Endothelial cell of hepatic sinusoid (primary cell): Measurements from ENCODE around the gene HSPB3.
"Not testable (repeated sequence)": the region's sequence is repeated elsewhere in the genome, so short reads cannot be mapped to it uniquely, and the experiment has no call there.

Experiments
- in situ Hi-C: cut with HindIII; loops from 2 replicates; pipeline ENCODE4 v1.10.0; 2017; ENCODE audit warnings: low sequenced_read_pairs

HSPB3 gene, protein sequence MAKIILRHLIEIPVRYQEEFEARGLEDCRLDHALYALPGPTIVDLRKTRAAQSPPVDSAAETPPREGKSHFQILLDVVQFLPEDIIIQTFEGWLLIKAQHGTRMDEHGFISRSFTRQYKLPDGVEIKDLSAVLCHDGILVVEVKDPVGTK

DNA sequence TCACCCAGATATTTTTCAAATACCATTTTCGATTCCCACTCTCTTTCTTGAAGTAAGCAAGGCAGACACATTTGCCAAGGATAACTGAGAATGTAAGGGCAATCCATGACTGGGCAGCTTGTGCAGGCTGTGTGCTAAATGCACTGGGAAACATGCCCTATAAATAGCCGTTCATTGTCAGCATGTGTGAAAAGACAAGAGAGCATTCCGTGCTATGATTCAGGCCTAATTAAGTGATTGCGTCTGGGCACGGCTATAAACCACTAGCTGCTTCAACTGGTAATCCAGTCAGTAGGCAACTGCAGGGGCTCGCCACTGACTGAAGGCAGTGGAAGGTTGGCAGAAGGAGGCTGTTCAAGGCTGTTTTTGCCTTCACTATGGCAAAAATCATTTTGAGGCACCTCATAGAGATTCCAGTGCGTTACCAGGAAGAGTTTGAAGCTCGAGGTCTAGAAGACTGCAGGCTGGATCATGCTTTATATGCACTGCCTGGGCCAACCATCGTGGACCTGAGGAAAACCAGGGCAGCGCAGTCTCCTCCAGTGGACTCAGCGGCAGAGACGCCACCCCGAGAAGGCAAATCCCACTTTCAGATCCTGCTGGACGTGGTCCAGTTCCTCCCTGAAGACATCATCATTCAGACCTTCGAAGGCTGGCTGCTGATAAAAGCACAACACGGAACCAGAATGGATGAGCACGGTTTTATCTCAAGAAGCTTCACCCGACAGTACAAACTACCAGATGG, at the start of gene HSPB3:
Gene HSPB3 (plus strand): TSS at position 287 of the 745 bp plus-strand sequence. CDS start 91 bp downstream, at position 378.
- in situ Hi-C loops = loop anchor here (25.0 kb wide), 1 partner anchor 1293 kb away; no protein-coding TSS in a partner anchor

DNA sequence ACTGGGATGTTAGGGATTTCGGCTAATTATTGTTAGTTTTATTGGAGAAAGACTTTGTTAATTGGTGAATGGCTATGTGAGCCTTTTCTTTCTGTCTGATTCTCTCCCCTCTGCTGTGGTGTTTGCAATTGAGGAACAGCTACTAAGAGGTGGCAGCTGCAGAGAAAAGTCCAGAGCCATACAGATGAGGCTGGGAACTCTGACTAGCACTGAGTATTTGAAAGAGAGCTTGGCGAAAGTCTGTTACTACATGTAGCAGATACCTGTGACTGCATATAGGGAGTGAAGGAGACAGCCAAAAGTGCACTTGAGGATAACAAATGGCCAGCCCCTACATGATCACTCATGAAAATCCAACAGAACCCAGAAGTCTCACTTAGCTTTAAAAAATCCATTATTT, 44.3 kb upstream of the HSPB3 start:
- in situ Hi-C loops = no loop called here

DNA sequence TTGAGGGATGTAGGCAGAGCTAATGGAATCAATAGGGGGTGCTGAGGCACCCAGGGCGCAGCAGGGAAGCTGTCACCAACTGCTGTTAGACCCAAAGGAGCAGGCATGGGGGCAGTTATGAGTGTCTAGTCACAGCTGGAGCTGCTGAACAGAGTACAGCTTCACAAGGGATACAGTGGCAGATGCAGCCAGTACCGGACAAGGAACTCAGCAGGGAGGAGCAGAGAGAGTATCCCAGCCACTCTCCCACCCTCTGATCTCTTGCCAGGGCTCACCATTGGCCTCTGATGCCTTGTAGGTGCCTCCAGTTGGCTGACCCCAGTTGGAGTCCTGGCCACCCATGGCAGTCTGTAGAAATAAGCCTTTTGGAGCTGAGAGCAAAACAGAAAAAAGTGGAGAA, 42.6 kb upstream of the HSPB3 start:
- in situ Hi-C loops = no loop called here

DNA sequence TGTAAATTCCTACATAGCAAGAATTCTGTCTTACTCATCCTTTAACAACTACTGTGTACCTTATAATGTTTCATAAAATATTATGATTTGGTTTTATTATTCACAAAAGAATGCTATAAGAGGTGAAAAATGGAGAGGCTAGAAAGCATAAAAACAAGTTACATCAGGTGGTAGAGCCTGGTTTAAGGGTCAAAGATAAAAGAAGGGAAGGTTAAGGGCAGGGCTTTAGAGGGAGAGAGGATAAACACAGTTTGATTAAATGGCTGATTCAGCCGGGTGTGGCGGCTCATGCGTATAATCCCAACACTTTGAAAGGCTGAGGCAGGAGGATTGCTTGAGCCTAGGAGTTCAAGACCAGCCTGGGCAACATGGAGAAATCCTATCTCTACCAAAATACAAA, 40.4 kb upstream of the HSPB3 start:
- in situ Hi-C loops = no loop called here

DNA sequence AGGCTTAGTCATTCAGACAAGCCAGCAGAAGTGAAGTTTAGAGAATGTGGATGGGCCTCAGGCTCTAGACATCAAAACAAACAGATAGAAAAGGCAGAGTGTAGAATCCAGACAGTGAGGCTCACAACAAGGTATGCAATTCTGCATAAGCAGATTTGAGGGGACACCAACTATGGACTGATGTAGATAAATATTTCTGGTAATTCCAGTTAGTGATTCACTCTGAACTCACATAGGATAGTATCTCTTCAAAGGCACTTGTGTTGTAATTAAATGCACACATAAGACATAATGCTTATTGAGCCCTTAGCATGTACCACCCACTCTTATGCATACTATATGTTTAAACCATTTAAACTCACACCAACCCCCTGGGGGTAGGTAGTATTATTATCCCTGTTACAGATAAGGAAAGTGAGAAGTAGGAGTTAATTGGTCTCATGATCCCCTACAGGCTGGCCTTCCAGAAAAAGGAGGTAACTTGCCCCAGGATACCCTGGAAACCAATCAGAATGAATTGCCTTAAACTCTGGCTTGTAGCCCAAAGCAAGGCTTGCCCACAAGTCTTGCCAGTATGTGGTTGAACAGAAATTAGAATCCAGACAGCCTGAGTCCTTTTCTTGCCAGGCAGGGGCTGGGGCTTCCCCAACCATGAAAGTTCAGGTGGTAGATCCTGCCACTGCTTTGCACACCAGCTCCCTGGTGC, 39.5 kb upstream of the HSPB3 start:
- in situ Hi-C loops = no loop called here

DNA sequence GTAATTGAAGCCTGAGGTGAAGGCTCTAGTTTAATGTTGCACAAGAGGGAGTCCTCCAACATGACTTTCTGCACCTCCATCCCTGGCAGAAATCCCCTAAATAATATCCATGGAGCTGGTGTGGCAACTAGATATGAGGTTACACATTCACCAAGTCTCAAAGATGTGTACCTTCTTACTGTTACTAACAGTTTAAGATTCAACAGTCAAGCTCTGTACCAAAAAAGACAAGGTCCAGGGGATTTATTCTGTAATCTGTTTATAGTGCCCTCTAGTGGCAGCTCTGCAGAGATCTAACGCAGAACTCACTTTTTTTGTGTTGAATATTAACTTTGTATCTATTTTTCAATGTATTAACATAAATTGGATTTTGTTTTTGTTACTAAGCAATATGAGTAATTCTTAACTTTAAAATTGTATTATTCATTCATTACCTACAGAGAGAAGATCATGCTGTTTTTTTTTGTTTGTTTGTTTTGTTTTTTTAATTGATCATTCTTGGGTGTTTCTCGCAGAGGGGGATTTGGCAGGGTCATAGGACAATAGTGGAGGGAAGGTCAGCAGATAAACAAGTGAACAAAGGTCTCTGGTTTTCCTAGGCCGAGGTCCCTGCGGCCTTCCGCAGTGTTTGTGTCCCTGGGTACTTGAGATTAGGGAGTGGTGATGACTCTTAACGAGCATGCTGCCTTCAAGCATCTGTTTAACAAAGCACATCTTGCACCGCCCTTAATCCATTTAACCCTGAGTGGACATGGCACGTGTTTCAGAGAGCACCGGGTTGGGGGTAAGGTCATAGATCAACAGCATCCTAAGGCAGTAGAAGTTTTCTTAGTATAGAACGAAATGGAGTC, 35.7 kb upstream of the HSPB3 start:
- in situ Hi-C loops = not testable (repeated sequence)

DNA sequence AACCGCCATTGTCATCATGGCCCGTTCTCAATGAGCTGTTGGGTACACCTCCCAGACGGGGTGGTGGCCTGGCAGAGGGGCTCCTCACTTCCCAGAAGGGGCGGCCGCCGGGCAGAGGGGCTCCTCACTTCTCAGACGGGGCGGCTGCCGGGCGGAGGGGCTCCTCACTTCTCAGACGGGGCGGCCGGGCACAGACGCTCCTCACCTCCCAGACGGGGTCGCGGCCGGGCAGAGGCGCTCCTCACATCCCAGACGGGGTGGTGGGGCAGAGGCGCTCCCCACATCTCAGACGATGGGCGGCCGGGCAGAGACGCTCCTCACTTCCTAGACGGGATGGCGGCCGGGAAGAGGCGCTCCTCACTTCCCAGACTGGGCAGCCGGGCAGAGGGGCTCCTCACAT, 35.0 kb upstream of the HSPB3 start:
- in situ Hi-C loops = not testable (repeated sequence)

DNA sequence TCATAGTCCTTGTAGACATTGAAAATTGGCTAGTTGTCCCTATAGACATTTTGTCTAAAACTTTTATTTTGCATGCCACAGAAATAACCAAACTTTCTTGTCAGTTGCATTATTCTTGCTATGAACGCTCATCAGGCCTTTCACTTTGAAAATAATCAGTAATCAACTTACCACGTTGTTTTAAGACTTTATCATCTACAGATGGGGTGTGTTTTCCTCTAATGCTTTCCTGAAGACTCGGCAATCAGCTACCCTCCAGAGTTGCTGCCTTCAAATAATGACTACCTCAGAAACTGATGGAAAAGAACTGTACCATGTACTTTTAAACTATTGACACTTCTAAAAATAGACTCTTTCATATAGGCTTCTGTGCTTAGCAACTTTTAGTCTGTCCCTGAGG, 33.5 kb upstream of the HSPB3 start:
- in situ Hi-C loops = no loop called here

DNA sequence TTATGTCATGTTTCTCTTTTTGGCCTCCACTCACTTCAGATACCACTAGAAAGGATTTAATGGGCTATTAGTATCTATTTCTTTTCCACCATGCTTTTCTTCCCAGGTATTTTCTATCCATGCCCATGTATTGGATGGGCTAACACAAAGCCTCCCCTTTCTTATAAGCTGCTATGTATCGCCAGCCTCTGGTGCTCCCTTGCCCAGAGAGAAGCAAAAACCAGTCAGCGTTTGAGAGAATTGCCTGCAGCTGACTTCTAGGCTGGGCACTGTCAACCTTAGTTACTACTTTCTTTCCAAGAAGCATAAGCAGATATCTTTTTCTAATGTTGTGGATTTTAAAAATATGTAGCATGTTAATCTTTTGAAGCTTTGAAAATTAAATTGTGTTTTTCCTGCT, 30.2 kb upstream of the HSPB3 start:
- in situ Hi-C loops = no loop called here

DNA sequence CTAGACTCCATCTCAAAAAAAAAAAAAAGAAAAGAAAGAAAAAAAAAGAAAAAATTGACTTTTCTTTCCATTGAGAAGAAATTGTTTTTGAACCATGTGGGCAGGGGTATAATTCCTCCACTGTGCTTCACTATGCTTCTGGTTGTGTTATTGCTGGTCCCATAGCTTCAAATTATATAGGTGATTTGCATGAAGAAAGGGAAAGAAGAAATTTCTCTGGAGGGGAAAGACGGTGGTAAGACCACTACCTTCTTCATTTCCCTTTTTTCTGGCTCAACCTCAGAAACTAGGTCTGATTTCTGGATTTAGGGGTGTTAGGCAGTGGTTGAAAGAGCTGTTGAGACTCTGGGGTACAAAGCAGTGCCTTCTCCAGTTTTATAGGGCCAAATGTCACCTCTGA, 29.3 kb upstream of the HSPB3 start:
- in situ Hi-C loops = no loop called here

DNA sequence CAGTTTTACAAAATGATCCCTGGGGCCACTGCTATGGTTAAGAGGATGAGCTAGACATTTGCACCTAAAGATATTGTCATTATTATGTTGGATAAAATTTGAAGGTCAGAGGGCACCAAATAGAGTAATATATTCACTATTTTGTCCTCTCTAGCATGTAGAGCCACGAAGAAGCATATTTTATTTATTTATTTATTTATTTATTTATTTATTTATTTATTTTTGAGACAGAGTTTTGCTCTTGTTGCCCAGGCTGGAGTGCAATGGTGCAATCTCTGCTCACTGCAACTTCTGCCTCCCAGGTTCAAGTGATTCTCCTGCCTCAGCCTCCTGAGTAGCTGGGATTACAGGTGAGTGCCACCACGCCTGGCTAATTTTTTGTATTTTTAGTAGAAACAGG, 20.8 kb upstream of the HSPB3 start:
- in situ Hi-C loops = not testable (repeated sequence)

DNA sequence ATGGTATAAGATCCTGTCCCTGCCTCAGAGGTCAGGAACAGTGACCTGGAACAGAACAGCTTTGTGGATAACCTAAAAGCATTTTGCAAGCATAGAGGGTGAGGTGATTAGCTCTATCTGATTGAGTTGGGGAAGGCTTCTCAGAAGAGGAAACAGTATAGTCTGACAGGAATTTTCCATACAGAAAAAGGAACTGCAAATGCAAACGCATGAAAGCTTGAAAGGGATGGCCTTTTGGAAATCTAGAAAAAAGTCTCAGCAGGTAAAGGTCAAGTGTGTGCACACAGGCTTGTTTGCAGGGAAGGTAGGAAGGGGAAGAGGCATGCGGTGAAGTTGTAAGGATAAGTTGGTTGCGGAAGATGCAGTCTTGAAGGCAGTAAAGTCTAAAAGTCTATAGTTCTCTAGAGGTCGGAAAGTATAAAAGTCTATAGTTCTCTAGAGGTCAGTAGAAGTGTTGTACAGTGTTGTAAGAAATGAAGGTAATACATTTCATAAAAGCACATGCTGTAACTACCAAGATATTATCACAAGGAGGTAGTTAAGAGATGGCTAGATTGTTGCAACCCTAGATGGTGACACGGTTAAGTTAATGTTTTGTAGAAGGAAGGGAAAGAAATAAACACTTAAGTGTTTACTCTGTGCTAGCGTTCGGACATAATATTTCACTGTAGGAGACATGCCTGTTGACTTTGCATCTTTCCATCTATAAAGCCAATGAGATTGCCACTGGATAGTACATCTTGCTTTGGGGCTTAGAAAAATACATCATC, 16.7 kb upstream of the HSPB3 start:
- in situ Hi-C loops = no loop called here

DNA sequence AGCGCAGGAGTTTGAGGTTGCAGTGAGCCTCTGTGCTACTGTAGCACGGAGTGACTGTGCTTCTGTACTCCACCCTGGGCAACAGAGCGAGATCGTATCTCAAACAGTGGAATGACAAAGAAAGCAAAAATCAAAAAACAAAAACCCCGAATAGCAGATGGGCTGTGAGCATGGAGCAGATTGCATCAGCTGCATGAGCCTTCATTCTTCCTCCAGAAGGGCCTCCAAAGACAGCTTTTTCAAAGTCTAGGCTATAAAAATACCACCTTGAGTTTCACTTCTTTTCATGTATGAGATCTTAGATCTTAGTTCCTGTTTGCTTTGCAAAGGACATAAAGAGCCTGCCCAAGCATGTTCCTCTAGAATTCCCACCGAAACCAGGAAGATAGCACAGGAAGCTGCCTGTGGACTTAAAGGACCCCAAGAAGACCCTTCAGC, 15.0 kb upstream of the HSPB3 start:
- in situ Hi-C loops = no loop called here

DNA sequence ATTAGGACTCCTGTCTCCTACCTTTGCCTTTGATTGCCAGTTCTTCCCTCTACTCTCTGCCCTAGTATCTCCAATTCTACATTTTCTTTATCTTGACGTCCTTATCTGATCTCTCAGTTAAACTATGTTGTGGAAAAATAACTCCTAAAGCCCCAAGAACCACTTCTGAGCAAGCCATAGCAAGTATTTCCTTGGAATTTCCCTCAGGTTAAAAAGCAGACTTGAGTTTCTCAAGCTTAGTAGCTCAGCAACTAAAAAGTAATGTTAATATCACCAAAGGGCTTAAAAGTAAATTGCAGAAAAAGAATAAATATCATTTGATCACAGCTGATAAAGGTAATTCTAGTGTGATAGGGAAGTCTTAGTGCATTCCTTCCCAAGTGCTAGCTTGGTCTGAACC, 13.2 kb upstream of the HSPB3 start:
- in situ Hi-C loops = no loop called here

DNA sequence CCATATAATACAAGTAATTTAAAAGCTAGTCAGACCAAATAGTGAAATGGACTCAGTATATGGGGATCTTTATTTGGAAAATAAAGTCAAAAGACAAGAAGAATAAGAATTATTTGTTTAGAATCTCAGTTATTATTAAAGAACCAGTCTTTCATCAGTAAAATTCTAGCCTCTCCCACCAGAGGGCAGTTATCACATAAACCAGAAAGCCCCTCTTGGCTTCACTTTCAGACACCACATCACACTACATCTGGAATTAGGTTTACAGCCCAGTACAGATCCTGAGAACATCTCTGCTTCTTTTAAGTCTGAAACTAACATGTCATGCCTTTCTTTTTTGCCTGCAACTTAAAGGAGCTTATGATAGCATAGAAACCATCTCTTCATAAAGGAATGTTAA, 12.2 kb upstream of the HSPB3 start:
- in situ Hi-C loops = no loop called here

DNA sequence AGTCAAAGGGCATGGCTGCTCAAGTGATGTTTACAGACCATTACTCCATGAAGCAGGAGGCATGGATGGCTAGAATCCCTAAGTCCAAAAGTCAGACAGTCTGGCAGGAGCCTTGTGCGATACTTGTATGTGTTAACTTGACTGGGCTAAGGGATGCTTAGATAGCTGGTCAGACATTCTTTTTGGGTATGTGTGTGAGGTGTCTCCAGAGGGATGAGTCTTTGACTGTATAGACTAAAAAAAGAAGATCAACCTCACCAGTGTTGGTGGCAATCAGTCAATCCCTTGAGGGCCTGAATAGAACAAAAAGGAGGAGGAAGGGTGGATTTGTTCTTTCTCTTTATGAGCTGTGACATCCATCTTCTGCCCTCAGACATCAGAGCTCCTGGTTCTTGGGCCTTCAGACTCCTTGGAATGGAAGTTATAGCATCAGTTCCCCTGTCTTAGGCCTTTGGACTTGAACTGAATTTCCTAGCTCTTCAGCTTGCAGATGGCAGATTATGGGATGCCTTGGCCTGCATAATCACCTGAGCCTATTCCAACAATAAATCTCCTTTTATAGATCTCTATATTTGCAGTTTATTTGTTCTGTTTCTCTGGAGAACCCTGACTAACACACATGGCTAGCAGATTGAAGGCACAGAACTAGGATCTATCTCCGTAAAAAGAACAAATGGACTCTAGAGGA, 9.7 kb upstream of the HSPB3 start:
- in situ Hi-C loops = no loop called here

DNA sequence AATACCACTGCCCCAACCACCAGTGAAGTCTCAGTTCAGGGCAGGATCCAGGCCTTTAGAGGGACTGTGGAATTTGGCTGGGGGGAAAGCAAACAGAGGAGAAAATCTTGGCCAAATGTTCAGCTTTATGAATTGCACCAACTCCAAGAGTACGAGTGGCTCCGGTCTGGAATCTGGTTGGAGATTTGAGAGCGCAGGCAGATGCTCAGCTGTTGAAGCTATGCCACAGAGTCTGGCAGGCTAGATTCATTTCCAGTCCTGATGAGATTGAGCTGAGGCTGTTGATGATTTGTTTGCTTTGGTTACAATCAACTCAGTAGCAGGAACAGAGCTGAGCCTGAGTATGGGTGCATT, 9.1 kb upstream of the HSPB3 start:
- in situ Hi-C loops = no loop called here

DNA sequence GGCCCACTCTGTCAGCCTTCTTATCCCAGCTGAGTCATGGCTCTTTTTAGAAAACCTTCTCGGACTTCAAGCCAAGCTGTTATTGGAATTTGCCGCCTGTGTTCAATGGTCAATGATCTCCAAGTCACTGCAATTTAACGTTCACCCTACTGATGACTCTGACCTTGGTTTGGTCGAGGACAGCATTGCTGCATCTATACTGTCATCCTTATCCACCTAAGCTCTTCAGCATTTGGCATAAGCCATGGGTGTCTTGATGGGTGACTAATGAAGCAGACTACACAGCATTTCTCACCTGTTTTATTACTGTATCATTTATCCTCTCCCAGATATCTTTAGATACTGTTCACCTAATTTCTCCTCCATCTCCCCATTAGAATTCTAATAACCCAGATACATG, 5.6 kb upstream of the HSPB3 start:
- in situ Hi-C loops = loop anchor here (25.0 kb wide), 1 partner anchor 1288 kb away; no protein-coding TSS in a partner anchor

DNA sequence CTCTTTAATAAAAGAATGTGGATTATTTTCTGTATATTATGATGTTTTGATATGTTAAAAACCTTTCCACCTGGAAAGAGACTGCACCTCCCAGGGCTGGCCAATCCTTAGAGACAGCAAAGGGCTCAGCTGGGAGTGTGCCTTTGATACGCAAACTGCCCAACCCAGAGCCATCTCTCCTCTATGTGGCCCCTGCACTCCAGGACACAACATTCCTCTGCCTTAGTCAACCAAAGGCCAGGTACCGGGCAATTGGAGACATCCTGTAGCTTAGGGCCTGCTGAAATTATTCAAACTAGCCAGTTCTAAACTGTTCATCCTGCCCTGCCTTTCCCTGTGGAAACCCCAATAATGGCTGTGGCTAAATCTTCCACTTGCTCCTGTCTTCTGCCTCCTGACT, 5.0 kb upstream of the HSPB3 start:
- in situ Hi-C loops = loop anchor here (25.0 kb wide), 1 partner anchor 1288 kb away; no protein-coding TSS in a partner anchor

DNA sequence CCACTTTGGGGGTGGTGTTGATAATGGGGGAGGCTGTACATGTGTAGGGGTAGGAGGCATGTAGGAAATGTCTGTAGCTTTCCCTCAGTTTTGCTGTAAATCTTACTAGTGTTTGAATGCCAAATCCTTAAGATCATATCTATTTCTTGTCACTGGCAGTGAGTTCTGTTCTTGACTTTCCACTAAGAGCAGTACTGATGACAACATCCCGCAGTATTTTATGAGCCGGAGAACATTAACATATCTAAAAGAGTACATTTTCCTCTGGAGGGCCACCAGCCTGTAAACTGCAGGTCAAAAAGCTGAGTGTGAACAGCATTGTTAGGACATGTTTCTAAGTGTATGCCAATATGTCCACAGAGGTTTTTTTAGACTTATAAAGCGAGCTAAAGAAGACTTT, 2.5 kb upstream of the HSPB3 start:
- in situ Hi-C loops = loop anchor here (25.0 kb wide), 1 partner anchor 1291 kb away; no protein-coding TSS in a partner anchor
